COLO668 (cell line): ENCODE data around the gene SIGLEC1.
A peak's percentile ranks its signal among the peaks of the same experiment; 100 is the strongest.

Experiments
- DNase-seq: peaks from one replicate; lab custom pipeline; 2025; ENCODE audit not compliant: unreplicated experiment; lab: John Stamatoyannopoulos, UW

Gene SIGLEC1

GRCh38 chr20:3680701-3681351 lies 31.6 kb downstream of the SIGLEC1 start:
- no peak for DNase-seq

DNA sequence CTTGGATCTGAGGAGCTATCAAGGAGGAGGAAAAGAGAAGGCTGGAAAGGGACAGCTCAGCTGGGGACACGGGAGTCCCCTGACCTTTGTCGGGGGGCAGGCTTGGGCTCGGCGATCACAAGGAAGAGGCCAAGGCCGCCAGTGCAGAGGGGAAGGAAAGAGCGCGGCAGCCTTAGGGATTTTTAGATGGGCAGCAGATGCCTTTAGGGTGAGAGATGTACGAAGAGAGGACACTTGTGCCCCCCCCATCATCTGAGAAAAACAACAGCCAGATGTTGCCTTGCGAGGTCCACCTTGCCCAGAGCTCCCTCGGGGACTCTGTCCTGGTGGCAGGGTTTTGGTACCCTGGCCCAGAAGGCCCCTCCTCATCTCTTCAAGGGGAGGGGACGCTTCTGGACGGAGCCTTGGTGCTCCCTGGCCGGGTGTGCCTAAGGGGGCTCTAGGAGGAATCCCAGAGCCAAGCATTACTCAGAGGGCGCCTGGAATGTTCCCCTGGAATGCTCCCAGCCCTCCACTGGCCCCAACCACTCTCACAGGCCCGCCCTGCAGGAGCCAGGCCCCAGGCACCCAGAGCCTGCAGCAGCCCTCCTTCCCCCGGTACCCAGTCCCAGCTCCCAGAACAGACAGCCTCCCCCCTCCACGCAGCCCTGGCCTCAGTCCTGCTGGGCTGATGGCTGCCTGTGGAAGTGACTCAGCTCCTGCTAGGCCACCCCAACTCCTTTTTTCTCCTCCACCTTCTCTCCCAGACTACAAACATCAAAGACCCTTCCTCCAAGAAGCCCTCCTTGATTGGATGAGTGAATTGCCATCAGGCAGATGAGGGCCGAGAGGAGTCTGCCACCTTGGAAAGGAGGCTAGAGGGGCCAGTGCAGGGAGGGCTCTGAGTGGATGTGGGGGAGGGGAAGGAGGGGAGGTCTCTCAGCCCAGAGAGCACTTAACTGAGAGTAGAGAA lies 32.4 kb downstream of the SIGLEC1 start:
- no peak for DNase-seq

DNA sequence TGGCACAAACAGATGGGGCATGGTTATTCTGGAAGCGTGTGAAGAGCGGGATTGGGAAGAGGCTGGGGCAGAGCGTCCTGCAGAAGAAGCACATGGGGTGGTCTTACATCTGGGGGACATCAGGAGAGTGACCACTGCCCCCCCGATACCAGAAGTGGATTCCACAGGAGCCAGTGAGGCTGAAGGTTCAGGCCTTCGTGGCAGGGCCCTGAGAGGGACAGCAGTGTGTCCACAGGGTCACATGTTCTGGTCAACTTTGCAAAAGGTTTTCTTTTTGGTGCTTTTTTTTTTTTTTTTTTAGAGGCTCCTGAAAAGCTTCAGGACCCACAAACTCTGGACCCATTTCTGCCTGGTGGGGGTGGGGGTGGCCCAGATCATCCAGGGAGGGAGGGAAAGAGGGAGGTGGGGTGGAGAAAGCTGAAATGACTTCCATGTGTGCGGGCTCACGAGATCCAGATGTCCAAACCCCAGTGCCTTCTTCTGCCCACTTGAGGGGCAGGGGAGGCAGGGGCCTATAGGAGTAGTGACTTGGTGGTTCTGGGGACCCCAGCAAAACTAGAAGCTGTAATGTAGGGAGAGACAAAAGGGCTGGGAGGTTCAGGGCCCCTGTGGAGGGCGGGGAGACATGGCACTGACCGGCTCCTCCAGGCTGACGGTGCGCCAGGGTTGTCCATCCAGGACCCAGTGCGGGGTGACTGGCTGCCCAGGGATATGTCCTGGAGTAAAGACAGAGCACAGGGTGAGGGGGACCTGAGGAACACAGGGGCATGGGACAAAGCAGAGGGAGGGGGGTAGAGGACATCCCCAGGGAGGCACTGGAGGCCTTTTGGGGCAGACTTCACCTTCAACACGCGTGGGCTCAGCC lies 33.3 kb downstream of the SIGLEC1 start:
- DNase-seq = no peak

- no peak for DNase-seq
Measured at GRCh38 chr20:3678198-3678597, 34.2 kb downstream of the SIGLEC1 start.

GRCh38 chr20:3677733-3678132 lies 34.7 kb downstream of the SIGLEC1 start:
- no peak for DNase-seq

- no peak for DNase-seq
Measured at GRCh38 chr20:3674995-3675900, 37.2 kb downstream of the SIGLEC1 start.

- no peak for DNase-seq
Measured at GRCh38 chr20:3674447-3674846, 38.0 kb downstream of the SIGLEC1 start.

GRCh38 chr20:3673221-3674070 lies 39.0 kb downstream of the SIGLEC1 start:
- no peak for DNase-seq

GRCh38 chr20:3672547-3673171 lies 39.7 kb downstream of the SIGLEC1 start:
- DNase-seq = peak; percentile 35

- no peak for DNase-seq
Measured at GRCh38 chr20:3671986-3672546, 40.3 kb downstream of the SIGLEC1 start.

- DNase-seq = no peak
Measured at GRCh38 chr20:3670945-3671344, 41.5 kb downstream of the SIGLEC1 start.

DNA sequence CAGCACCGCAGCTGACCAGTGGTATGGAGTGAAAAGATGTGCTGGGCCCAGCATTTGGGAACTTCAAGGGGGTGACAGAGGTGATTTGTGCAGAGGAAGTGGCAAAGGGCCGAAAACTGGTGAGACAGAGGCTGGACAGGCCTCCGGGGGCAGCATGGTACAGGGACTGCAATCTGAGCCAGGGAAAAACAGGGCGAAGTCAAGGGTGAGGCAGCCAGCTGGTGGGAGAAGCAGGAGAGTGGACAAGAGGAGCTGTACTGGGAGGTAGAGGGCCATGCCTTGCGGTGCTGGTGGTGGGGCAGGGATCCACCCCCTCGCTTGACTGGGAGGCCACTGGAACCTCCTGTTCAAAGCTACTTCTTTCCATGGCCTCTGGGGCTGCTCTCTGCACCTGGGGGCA lies 41.9 kb downstream of the SIGLEC1 start:
- no peak for DNase-seq

DNA sequence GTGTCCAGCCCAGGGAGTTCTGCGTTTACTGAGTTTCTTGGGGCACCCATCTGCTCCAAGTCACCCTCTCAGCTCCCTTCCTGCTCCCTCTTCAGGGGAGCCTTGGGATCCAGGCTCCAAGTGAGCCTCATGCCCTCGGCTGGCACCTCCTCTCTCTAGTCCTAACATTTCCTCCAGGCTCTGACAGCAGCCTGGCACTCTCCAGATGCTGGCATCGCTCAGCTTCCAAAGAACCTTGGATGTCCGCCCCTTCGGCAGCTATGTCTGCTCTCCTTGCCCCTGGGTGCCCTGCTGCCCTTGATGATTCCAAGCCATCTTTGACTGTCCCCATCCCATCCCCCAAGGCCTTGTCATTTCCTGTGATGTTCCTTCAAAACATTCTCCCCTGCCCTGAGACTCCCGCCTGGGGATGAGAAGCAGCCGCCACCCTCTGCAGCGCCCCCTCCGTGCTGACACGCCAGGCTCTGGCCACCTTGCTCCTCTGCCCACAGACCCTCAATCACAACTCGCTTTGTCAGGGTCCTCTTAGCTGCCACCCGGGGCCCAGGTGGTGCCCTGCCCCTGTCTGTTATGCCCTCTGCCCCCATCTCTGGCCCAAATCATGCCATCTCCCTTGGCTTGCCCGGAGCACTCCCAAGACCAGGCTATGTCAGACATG lies 42.6 kb downstream of the SIGLEC1 start:
- no peak for DNase-seq

DNA sequence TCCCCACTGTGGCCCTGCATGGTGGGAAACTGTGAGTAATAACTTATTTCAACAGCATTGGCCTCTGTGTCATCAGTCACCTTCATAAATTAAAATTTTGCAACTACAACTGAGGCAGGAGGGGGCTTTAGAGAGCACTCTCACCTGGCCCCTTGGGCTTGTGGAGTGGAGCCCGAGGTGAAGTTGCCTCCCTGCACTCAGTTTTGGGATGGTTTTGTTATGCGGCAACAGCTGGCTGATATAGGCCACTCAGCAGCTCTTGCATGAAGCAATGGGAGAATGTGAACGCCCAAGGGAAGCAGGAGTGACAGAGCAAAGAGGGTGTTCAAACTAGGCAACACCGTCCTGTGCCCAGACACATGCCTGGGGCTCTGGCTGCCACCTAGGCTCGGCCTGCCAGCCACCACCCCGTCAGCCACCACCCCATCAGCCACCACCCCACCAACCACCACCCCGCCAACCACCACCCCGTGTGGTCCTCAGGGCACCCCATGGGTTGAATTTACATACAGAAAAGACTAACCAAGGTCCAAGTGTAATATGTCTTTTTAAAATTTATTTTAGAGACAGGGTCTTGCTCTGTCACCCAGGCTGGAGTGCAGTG lies 44.9 kb downstream of the SIGLEC1 start:
- no peak for DNase-seq

- DNase-seq = no peak
Measured at GRCh38 chr20:3663858-3664257, 48.5 kb downstream of the SIGLEC1 start.

GRCh38 chr20:3663031-3663701 lies 49.2 kb downstream of the SIGLEC1 start, which contains the start of gene GFRA4:
Gene GFRA4, minus strand, starts transcription at chr20:3663399. Its CDS starts 0 bp downstream, at chr20:3663399.
- DNase-seq = no peak
